ENCODE measurements around the gene SRRD.

The SRRD gene

GRCh38 chr22:26502688-26503561, 19.2 kb downstream of the SRRD start:
- TF ChIP-seq, protein P1, sequence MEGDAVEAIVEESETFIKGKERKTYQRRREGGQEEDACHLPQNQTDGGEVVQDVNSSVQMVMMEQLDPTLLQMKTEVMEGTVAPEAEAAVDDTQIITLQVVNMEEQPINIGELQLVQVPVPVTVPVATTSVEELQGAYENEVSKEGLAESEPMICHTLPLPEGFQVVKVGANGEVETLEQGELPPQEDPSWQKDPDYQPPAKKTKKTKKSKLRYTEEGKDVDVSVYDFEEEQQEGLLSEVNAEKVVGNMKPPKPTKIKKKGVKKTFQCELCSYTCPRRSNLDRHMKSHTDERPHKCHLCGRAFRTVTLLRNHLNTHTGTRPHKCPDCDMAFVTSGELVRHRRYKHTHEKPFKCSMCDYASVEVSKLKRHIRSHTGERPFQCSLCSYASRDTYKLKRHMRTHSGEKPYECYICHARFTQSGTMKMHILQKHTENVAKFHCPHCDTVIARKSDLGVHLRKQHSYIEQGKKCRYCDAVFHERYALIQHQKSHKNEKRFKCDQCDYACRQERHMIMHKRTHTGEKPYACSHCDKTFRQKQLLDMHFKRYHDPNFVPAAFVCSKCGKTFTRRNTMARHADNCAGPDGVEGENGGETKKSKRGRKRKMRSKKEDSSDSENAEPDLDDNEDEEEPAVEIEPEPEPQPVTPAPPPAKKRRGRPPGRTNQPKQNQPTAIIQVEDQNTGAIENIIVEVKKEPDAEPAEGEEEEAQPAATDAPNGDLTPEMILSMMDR (IDR thresholded peaks at IDR 0.05): peak in 1 of 2 experiments; percentile 27
- Histone ChIP-seq H3K4me1 (no peaks in the 10 kb centered on the region), H3K27me3 (no peaks in the 10 kb centered on the region), H3K27ac (no peak overlapping the region), H3K4me3 (no peak overlapping the region), H3K9me3 (no peaks in the 10 kb centered on the region), H3K36me3 (peaks cover 91 to 98% (median 93%) of the 10 kb centered on the region in 3 donors)
- DNase-seq: no peak
- intact Hi-C loops (cut with DNase I; ENCODE audit: low total_unique reads): no loop called here

DNA sequence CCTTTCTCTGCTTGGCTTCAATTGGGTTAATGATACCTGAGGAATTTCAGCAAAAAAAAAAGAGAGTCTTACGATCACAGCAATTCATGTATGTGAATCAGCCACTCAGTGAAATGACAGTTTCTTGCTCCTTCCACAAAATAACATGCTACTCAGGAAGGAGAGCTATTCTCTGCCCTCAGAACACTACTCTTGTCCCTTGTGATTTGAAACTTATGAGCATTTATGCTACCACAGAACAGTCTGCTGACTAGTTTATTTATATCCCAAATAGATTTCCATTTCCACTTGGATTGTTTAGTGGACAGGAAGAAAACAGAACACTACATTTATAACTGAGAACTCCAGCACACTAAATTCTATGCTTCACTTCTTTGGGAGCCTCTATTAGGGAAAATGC, 20.1 kb downstream of the SRRD start:
- H3K9me3 ChIP-seq: no peaks in the 10 kb centered on the region
- no peak overlapping the region for H3K27ac ChIP-seq
- H3K4me3 ChIP-seq: no peak overlapping the region
- TF ChIP-seq, protein P1 (IDR thresholded peaks at IDR 0.05): no peak
- peaks cover 91 to 98% (median 94%) of the 10 kb centered on the region in 3 donors for H3K36me3 ChIP-seq
- DNase-seq: no peak
- no peaks in the 10 kb centered on the region for H3K4me1 ChIP-seq
- no peaks in the 10 kb centered on the region for H3K27me3 ChIP-seq
- intact Hi-C loops (cut with DNase I; ENCODE audit: low total_unique reads): no loop called here

- peaks cover 59 to 68% (median 64%) of the 10 kb centered on the region in 3 donors for H3K36me3 ChIP-seq
- H3K4me1 ChIP-seq: peaks cover 0 to 20% (median 16%) of the 10 kb centered on the region in 4 donors
- no peaks in the 10 kb centered on the region for H3K27me3 ChIP-seq
- H3K9me3 ChIP-seq: no peaks in the 10 kb centered on the region
- TF ChIP-seq, protein P1 (IDR thresholded peaks at IDR 0.05): no peak
- no peak overlapping the region for H3K4me3 ChIP-seq
- H3K27ac ChIP-seq: no peak overlapping the region
- no peak for DNase-seq
- intact Hi-C loops (cut with DNase I; ENCODE audit: low total_unique reads): no loop called here
Observed at GRCh38 chr22:26508148-26508547, 24.5 kb downstream of the SRRD start.

DNA sequence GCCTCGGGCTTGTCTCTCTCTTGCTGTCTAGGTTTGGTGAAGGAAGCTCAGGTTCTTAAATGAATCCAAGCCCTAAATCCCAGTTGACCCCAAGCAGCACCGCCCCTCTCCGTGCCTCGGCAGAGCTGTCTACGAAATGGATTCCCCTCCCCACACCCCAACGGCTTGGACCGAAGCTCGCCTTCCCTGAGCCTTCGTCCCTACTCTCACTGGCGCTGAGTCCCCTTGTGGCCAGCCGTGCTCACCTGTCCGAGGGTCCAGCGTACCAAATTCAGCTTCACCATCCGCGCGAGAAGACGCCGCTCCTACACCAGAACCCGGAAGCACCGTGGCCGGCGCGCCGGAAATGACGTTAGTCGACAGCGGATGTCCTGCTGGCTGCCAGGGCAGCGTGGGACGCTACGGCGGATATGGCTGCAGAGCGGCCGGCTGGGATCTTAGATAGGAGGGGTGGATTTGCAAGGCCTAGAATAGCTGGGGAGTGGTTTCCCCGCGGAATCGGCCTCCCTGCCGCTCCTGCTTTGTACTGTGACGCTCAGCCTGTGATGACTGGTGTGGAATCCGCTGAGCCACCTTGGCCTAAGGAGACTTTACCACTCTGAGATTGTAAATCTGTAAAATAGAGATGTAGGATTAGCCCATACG, 28.6 kb downstream of the SRRD start, which contains the start of gene TFIP11:
Gene TFIP11, minus strand, starts transcription at position 325 of the 645 bp plus-strand sequence. CDS start 2,201 bp downstream, outside the sequence.
- intact Hi-C loops (cut with DNase I; ENCODE audit: low total_unique reads): no loop called here

GRCh38 chr22:26513838-26514237, 30.2 kb downstream of the SRRD start:
- no peak overlapping the region for H3K4me3 ChIP-seq
- H3K4me1 ChIP-seq: peaks cover 0 to 27% (median 16%) of the 10 kb centered on the region in 4 donors
- H3K27ac ChIP-seq: no peak overlapping the region
- H3K9me3 ChIP-seq: no peaks in the 10 kb centered on the region
- intact Hi-C loops (cut with DNase I; ENCODE audit: low total_unique reads): no loop called here
- DNase-seq: no peak
- H3K36me3 ChIP-seq: peaks cover 7 to 14% (median 13%) of the 10 kb centered on the region in 3 donors
- TF ChIP-seq, protein P1 (IDR thresholded peaks at IDR 0.05): no peak
- H3K27me3 ChIP-seq: no peaks in the 10 kb centered on the region

More for the DNA sequence above, 28.6 kb downstream of the SRRD start, which contains the start of gene TFIP11:
- Histone ChIP-seq H3K4me3 (peak within 1 kb of the TSS; percentile 77 to 81), H3K27me3 (no peaks in the 10 kb centered on the region), H3K4me1 (peaks cover 0 to 27% (median 16%) of the 10 kb centered on the region in 4 donors), H3K9me3 (no peaks in the 10 kb centered on the region), H3K36me3 (peaks cover 18 to 29% (median 27%) of the 10 kb centered on the region in 3 donors), H3K27ac (peak within 1 kb of the TSS; percentile 84 to 85)
- peak; percentile 94 for DNase-seq
- TF ChIP-seq, protein P1 (IDR thresholded peaks at IDR 0.05): no peak
